GM12891 (cell line): ENCODE results near the gene IRF4.

Experiments used
- PAX5 ChIP-seq: IDR thresholded peaks from 2 replicates; pipeline ENCODE4 v1.6.1; 2011; ENCODE audit warnings: low read length, moderate library complexity, mild to moderate bottlenecking; ENCODE audit not compliant: insufficient read depth, severe bottlenecking
- POLR2A ChIP-seq: IDR thresholded peaks from 2 replicates; pipeline ENCODE4 v1.6.1; 2011; ENCODE audit warnings: low read depth, low read length, control low read depth
- POLR2AphosphoS5 ChIP-seq: IDR thresholded peaks from 2 replicates; pipeline ENCODE4 v1.6.1; 2011; ENCODE audit warnings: low read depth, low read length, control low read depth
- POU2F2 ChIP-seq: IDR thresholded peaks from 2 replicates; pipeline ENCODE4 v1.6.1; 2011; ENCODE audit warnings: low read depth, mild to moderate bottlenecking, control low read depth, low read length, moderate library complexity
- SPI1 ChIP-seq: IDR thresholded peaks from 2 replicates; pipeline ENCODE4 v1.6.1; 2011; ENCODE audit warnings: low read depth, low read length, control low read depth
- TAF1 ChIP-seq: IDR thresholded peaks from 2 replicates; pipeline ENCODE4 v1.6.1; 2011; ENCODE audit warnings: low read depth, low read length, control low read depth

- no peak for TF ChIP-seq POLR2AphosphoS5
- TF ChIP-seq POLR2A: no peak
- no peak for TF ChIP-seq TAF1
- TF ChIP-seq SPI1: no peak
- TF ChIP-seq PAX5: no peak
- no peak for TF ChIP-seq POU2F2
These were observed 47.4 kb upstream of the IRF4 start for GRCh38 chr6:343960-344815.
